A549 (cell line): Measurements from ENCODE around the gene CDC14A. TPM values are rescaled to one million over a fixed set of nuclear protein-coding genes. Genes with fewer than 3 reads are reported as not detected.
A peak's percentile ranks its signal among the peaks of the same experiment; 100 is the strongest.

Experiments
- ATAC-seq, 2 experiments: fragments of 200-7000 bp in 1 of 2; fragments of >200 bp in 1 of 2; cut with Nextera tagmentation in 1 of 2; cut with Tn5 transposase in 1 of 2; 3 replicates each; pipeline versions ENCODE4 v1.8.0 to v1.9.1; 2018 to 2020; ENCODE audit warnings: mild to moderate bottlenecking in 1 of 2, moderate library complexity in 1 of 2
- CTCF ChIA-PET: fragments of 300-600 bp; sonication (Branson Sonifier 250); formaldehyde crosslinking; extraction: SDS; loops from one replicate; lab custom pipeline; 2021; ENCODE audit warnings: antibody characterized with exemption, inconsistent platforms; lab: Yijun Ruan, JAX
- POLR2A ChIA-PET: fragments of 350-600 bp; formaldehyde crosslinking; extraction: SDS; loops from one replicate; lab custom pipeline; 2021; ENCODE audit warnings: antibody characterized with exemption, inconsistent platforms; lab: Yijun Ruan, JAX
- DNase-seq, 2 experiments: peaks; one replicate each; pipeline versions ENCODE4 v3.0.0 to v3.0.0-alpha.2; 2011 to 2016; ENCODE audit warnings: low read depth in 1 of 2, low spot score in 1 of 2
- FAIRE-seq: peaks from 2 replicates; lab custom pipeline; 2011; peaks lifted over from hg19 to GRCh38; lab: Jason Lieb, UNC
- H3K27ac ChIP-seq, 2 experiments: fragments of >200 bp; sonication (Bioruptor Twin); formaldehyde crosslinking; 3 replicates each; pipeline ENCODE4 v1.5.1; 2016 to 2017
- H3K4me1 ChIP-seq: fragments of >200 bp; sonication (Bioruptor Twin); formaldehyde crosslinking; 3 replicates; pipeline ENCODE4 v1.6.1; 2016
- H3K4me2 ChIP-seq: fragments of >200 bp; sonication (Bioruptor Twin); formaldehyde crosslinking; 3 replicates; pipeline ENCODE4 v1.6.1; 2016
- H3K4me3 ChIP-seq: fragments of >200 bp; sonication (Bioruptor Twin); formaldehyde crosslinking; 3 replicates; pipeline ENCODE4 v1.5.1; 2016
- H3K9me3 ChIP-seq: fragments of >200 bp; sonication (Bioruptor Twin); formaldehyde crosslinking; 3 replicates; pipeline ENCODE4 v1.6.1; 2016
- ATOH8 ChIP-seq: fragments of 250-450 bp; sonication (Bioruptor Pico); IDR thresholded peaks from 2 replicates; pipeline ENCODE4 v1.5.0; 2020; ENCODE audit warnings: low read depth, mild to moderate bottlenecking, moderate library complexity
- CBX8 ChIP-seq: fragments of 200-600 bp; sonication (generic); IDR thresholded peaks from 2 replicates; pipeline ENCODE4 v1.6.1; 2016
- CEBPB ChIP-seq, 2 experiments: fragments of >200 bp in 1 of 2; sonication (Bioruptor Twin) in 1 of 2; formaldehyde crosslinking in 1 of 2; IDR thresholded peaks; 2 replicates each; pipeline ENCODE4 v1.6.1; 2012 to 2016
- CHD4 ChIP-seq: fragments of 200-600 bp; sonication (generic); IDR thresholded peaks from 2 replicates; pipeline ENCODE4 v1.6.1; 2016; ENCODE audit warnings: antibody characterized with exemption, mild to moderate bottlenecking, borderline replicate concordance
- EHF ChIP-seq: fragments of 250-450 bp; sonication (Bioruptor Pico); IDR thresholded peaks from 2 replicates; pipeline ENCODE4 v1.5.0; 2020; ENCODE audit warnings: mild to moderate bottlenecking
- EP300 ChIP-seq, 2 experiments: fragments of >200 bp; sonication (Bioruptor Twin); formaldehyde crosslinking; IDR thresholded peaks; 2 replicates in 1 of 2; 3 replicates in 1 of 2; pipeline ENCODE4 v1.6.1; 2016 to 2017
- FOSL2 ChIP-seq, 2 experiments: fragments of 450-650 bp in 1 of 2; fragments of >200 bp in 1 of 2; sonication (Bioruptor Twin) in 1 of 2; formaldehyde crosslinking; IDR thresholded peaks; 2 replicates each; pipeline versions ENCODE4 v1.5.0 to v1.6.1; 2016 to 2020; ENCODE audit warnings: mild to moderate bottlenecking in 1 of 2, moderate library complexity in 1 of 2
- FOXS1 ChIP-seq: fragments of 250-450 bp; sonication (Bioruptor Pico); IDR thresholded peaks from 2 replicates; pipeline ENCODE4 v1.5.0; 2020; ENCODE audit warnings: mild to moderate bottlenecking, moderate library complexity
- GATA3 ChIP-seq: IDR thresholded peaks from 2 replicates; pipeline ENCODE4 v1.6.1; 2012; ENCODE audit warnings: borderline replicate concordance
- HDAC2 ChIP-seq: fragments of 200-600 bp; sonication (generic); IDR thresholded peaks from 2 replicates; pipeline ENCODE4 v1.6.1; 2016
- HEYL ChIP-seq: fragments of 250-450 bp; sonication (Bioruptor Pico); IDR thresholded peaks from 2 replicates; pipeline ENCODE4 v1.8.0; 2021; ENCODE audit warnings: mild to moderate bottlenecking, moderate library complexity
- HOXB5 ChIP-seq: fragments of 250-450 bp; sonication (Bioruptor Pico); IDR thresholded peaks from 2 replicates; pipeline ENCODE4 v1.5.0; 2020; ENCODE audit warnings: mild to moderate bottlenecking, moderate library complexity
- JUN ChIP-seq, 2 experiments: fragments of >200 bp; sonication (Bioruptor Twin); formaldehyde crosslinking; IDR thresholded peaks; 2 replicates in 1 of 2; 3 replicates in 1 of 2; pipeline ENCODE4 v1.6.1; 2016 to 2017
- KDM1A ChIP-seq: fragments of 200-600 bp; sonication (generic); IDR thresholded peaks from 2 replicates; pipeline ENCODE4 v1.6.1; 2016; ENCODE audit warnings: low read depth, mild to moderate bottlenecking
- KDM5A ChIP-seq: fragments of 200-600 bp; sonication (generic); IDR thresholded peaks from 2 replicates; pipeline ENCODE4 v1.6.1; 2016; ENCODE audit warnings: antibody characterized with exemption, mild to moderate bottlenecking
- NFE2L2 ChIP-seq: fragments of 150-350 bp; conservative IDR thresholded peaks from 2 replicates; pipeline ENCODE4 v1.6.1; 2014; ENCODE audit warnings: low read length
- NPAS2 ChIP-seq: fragments of 250-450 bp; sonication (Bioruptor Pico); IDR thresholded peaks from 2 replicates; pipeline ENCODE4 v1.8.0; 2022; ENCODE audit warnings: mild to moderate bottlenecking, moderate library complexity, borderline replicate concordance
- RARB ChIP-seq: fragments of 250-450 bp; sonication (Bioruptor Pico); IDR thresholded peaks from 2 replicates; pipeline ENCODE4 v1.8.0; 2021; ENCODE audit warnings: mild to moderate bottlenecking, moderate library complexity
- RCOR1 ChIP-seq: fragments of 150-350 bp; IDR thresholded peaks from 2 replicates; pipeline ENCODE4 v1.6.1; 2014; ENCODE audit warnings: antibody characterized with exemption, low read length, low read depth
- USF2 ChIP-seq: fragments of 450-650 bp; IDR thresholded peaks from 2 replicates; pipeline ENCODE4 v1.6.1; 2014; ENCODE audit warnings: antibody characterized with exemption
- ZFP36 ChIP-seq: fragments of 450-650 bp; IDR thresholded peaks from 2 replicates; pipeline ENCODE4 v1.6.1; 2014; ENCODE audit warnings: borderline replicate concordance; ENCODE audit not compliant: partially characterized antibody
- ZNF302 ChIP-seq: fragments of 250-450 bp; sonication (Bioruptor Pico); IDR thresholded peaks from 2 replicates; pipeline ENCODE4 v1.9.0; 2021; ENCODE audit warnings: inconsistent platforms, mild to moderate bottlenecking, moderate library complexity
- ZSCAN20 ChIP-seq: fragments of 250-450 bp; sonication (Bioruptor Pico); IDR thresholded peaks from 2 replicates; pipeline ENCODE4 v1.8.0; 2022; ENCODE audit warnings: mild to moderate bottlenecking, moderate library complexity
- WGBS: methylation state at CpG from one replicate; pipeline ENCODE4 v1.1.6; 2017; ENCODE audit errors: missing lambda C conversion rate; 5-methylcytosine and 5-hydroxymethylcytosine counted together
- polyA plus RNA-seq, 4 experiments: library from polyadenylated mRNA; depleted of rRNA in 3 of 4; stranded (reverse); fragments of >200 nt; fragmentation: RNase III in 1 of 4; extraction: RNeasy Plus Mini Kit Qiagen cat#74134 plus additional on column Dnase treatment in 1 of 4; gene quantifications; 2 replicates in 3 of 4; 3 replicates in 1 of 4; pipeline ENCODE4 v1.2.3, GENCODE V29; 2011 to 2017
- TF ChIP-seq, protein P1 (sequence below): fragments of 150-350 bp; IDR thresholded peaks from 2 replicates; pipeline ENCODE4 v1.6.1; 2014; ENCODE audit warnings: low read depth, mild to moderate bottlenecking, low read length
- TF ChIP-seq, protein P2 (sequence below): fragments of 250-450 bp; sonication (Bioruptor Pico); IDR thresholded peaks from 2 replicates; pipeline ENCODE4 v1.5.0; 2021; ENCODE audit warnings: mild to moderate bottlenecking, moderate library complexity, borderline replicate concordance

CDC14A gene
- polyA plus RNA-seq, 2 of the 4 experiments (the other 2 are of a cell fraction): 1.6 to 4.1 TPM

DNA sequence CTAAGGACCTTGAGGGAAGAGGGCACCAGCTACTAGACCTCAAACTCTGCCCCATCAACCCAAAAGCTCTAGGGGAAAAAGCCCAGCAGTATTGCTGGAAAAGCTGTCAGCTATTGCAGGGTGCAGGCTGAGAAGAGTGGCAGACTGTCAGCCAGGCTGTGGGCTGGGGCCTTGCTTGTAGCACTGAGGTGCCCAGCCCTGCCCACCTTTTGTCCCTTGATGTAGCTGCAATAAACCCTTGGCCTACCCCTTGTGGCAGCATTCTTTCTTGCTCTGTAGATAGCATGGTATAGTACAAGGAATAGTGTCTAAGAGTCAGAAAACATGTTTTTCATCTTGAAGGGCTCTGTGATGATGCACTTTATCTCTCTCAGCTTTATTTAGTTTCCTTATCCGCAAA, 39.4 kb downstream of the CDC14A start:
- 94% methylated on average over 1 of the region's 1 CpG for WGBS
- H3K4me1 ChIP-seq: 0 out of 3 replicates have a peak, but pooled peaks cover 6% of the 10 kb centered on the region
- no peak for FAIRE-seq
- ATAC-seq: peak in 1 of 2 experiments; percentile 34; a peak in 1 of 6 replicates
- POLR2A ChIA-PET: no interaction called here
- H3K9me3 ChIP-seq: no peaks in the 10 kb centered on the region
- no peak overlapping the region for H3K4me3 ChIP-seq
- H3K27ac ChIP-seq: no peak overlapping the region
- TF ChIP-seq FOSL2 (IDR thresholded peaks at IDR 0.05) (no peak), FOSL2 (CRISPR knock-in tag; IDR thresholded peaks at IDR 0.05) (no peak), ZNF302 (no peak), FOXS1 (CRISPR knock-in tag) (no peak), USF2 (no peak), EP300 (IDR thresholded peaks at IDR 0.05) (no peak), ATOH8 (no peak), RCOR1 (no peak), GATA3 (no peak), EHF (no peak), HEYL (no peak), ZFP36 (no peak), KDM5A (no peak), NPAS2 (no peak)
- TF ChIP-seq, all 56 proteins: peak for 0
- DNase-seq: no peak
- CTCF ChIA-PET: no interaction called here
- H3K4me2 ChIP-seq: no peak overlapping the region

- WGBS: 86% methylated on average over 5 of the region's 5 CpGs
- POLR2A ChIA-PET: no interaction called here
- no peak for FAIRE-seq
These were observed 40.5 kb downstream of the CDC14A start for GRCh38 chr1:100392756-100393155.

DNA sequence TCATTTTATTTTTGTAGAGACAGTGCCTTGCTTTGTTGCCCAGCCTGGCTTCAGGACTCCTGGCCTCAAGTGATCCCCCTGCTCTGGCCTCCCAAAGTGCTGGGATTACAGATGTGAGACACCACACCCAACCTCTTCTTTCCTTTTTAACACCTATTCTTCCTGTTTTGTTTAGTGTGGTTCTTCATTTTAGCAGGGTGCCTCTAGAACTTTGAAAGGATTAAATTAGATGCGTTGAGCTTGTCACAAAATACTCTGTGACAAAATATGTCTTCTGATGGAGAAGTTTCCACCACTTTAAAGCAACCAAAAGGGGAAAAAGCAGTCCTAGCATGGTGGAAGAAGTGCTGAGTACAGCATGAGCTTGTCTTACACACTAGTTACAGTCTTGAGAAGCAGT, 42.0 kb downstream of the CDC14A start:
- Histone ChIP-seq H3K4me2 (no peak overlapping the region), H3K27ac (no peak overlapping the region), H3K4me1 (no peaks in the 10 kb centered on the region), H3K4me3 (no peak overlapping the region), H3K9me3 (no peaks in the 10 kb centered on the region)
- FAIRE-seq (no peak), ATAC-seq (no peak), DNase-seq (no peak)
- TF ChIP-seq, protein P1, sequence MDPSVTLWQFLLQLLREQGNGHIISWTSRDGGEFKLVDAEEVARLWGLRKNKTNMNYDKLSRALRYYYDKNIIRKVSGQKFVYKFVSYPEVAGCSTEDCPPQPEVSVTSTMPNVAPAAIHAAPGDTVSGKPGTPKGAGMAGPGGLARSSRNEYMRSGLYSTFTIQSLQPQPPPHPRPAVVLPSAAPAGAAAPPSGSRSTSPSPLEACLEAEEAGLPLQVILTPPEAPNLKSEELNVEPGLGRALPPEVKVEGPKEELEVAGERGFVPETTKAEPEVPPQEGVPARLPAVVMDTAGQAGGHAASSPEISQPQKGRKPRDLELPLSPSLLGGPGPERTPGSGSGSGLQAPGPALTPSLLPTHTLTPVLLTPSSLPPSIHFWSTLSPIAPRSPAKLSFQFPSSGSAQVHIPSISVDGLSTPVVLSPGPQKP: no peak
- TF ChIP-seq RARB (CRISPR knock-in tag): no peak
- TF ChIP-seq JUN (IDR thresholded peaks at IDR 0.05): no peak
- TF ChIP-seq, protein P2, sequence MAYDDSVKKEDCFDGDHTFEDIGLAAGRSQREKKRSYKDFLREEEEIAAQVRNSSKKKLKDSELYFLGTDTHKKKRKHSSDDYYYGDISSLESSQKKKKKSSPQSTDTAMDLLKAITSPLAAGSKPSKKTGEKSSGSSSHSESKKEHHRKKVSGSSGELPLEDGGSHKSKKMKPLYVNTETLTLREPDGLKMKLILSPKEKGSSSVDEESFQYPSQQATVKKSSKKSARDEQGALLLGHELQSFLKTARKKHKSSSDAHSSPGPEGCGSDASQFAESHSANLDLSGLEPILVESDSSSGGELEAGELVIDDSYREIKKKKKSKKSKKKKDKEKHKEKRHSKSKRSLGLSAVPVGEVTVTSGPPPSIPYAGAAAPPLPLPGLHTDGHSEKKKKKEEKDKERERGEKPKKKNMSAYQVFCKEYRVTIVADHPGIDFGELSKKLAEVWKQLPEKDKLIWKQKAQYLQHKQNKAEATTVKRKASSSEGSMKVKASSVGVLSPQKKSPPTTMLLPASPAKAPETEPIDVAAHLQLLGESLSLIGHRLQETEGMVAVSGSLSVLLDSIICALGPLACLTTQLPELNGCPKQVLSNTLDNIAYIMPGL (CRISPR knock-in tag): no peak
- TF ChIP-seq FOSL2 (IDR thresholded peaks at IDR 0.05): no peak
- TF ChIP-seq FOSL2 (CRISPR knock-in tag; IDR thresholded peaks at IDR 0.05): no peak
- no peak for TF ChIP-seq KDM1A
- TF ChIP-seq CEBPB (IDR thresholded peaks at IDR 0.05): no peak
- no peak for TF ChIP-seq CBX8
- no peak for TF ChIP-seq CHD4
- TF ChIP-seq HOXB5 (CRISPR knock-in tag): no peak
- TF ChIP-seq NFE2L2: no peak
- TF ChIP-seq ZSCAN20: no peak
- 100% methylated on average over 1 of the region's 1 CpG for WGBS
- POLR2A ChIA-PET: no interaction called here
- CTCF ChIA-PET: no interaction called here

More at GRCh38 chr1:100392756-100393155, 40.5 kb downstream of the CDC14A start:
- Histone ChIP-seq H3K4me3 (no peak overlapping the region), H3K4me2 (no peak overlapping the region), H3K4me1 (0 out of 3 replicates have a peak, but pooled peaks cover 1% of the 10 kb centered on the region), H3K27ac (no peak overlapping the region), H3K9me3 (no peaks in the 10 kb centered on the region)
- no peak for TF ChIP-seq ZNF302
- no peak for TF ChIP-seq ATOH8
- TF ChIP-seq HDAC2: no peak
- no peak for DNase-seq
- CTCF ChIA-PET: no interaction called here
- ATAC-seq: no peak
